Subcutaneous abdominal adipose tissue (tissue), 5 donors: Measurements from ENCODE around the gene SLC22A23.

ENCODE experiments used
- H3K27ac ChIP-seq: one replicate; pipeline ENCODE4 v1.7.0; 2013; ENCODE audit warnings: low read depth, mild to moderate bottlenecking, inconsistent platforms, low read length, moderate library complexity
- H3K27me3 ChIP-seq, 5 donors: one replicate each; pipeline ENCODE4 v1.7.0; 2013; ENCODE audit warnings: low read length in 5 of 5, inconsistent platforms in 1 of 5; ENCODE audit not compliant: control insufficient read depth in 5 of 5, insufficient read depth in 4 of 5
- H3K36me3 ChIP-seq, 5 donors: one replicate each; pipeline ENCODE4 v1.7.0; 2013; ENCODE audit warnings: low read length in 5 of 5; ENCODE audit not compliant: control insufficient read depth in 5 of 5, insufficient read depth in 5 of 5
- H3K4me1 ChIP-seq, 5 donors: one replicate each; pipeline ENCODE4 v1.7.0; 2013; ENCODE audit warnings: low read length in 5 of 5, mild to moderate bottlenecking in 3 of 5, moderate library complexity in 1 of 5; ENCODE audit not compliant: control insufficient read depth in 5 of 5, insufficient read depth in 5 of 5
- H3K4me3 ChIP-seq, 5 donors: one replicate each; pipeline ENCODE4 v1.7.0; 2013; ENCODE audit warnings: low read length in 5 of 5, low read depth in 1 of 5
- H3K9ac ChIP-seq, 5 donors: one replicate each; pipeline ENCODE4 v1.7.0; 2013; ENCODE audit warnings: low read length in 5 of 5, mild to moderate bottlenecking in 4 of 5, moderate library complexity in 3 of 5
- H3K9me3 ChIP-seq, 5 donors: one replicate each; pipeline ENCODE4 v1.7.0; 2013; ENCODE audit warnings: low read length in 5 of 5; ENCODE audit not compliant: control insufficient read depth in 5 of 5
- donor health status: healthy.
- donor health status: healthy.
- donor health status: healthy.
- donor health status: healthy.
- donor health status: healthy.

The SLC22A23 gene

DNA sequence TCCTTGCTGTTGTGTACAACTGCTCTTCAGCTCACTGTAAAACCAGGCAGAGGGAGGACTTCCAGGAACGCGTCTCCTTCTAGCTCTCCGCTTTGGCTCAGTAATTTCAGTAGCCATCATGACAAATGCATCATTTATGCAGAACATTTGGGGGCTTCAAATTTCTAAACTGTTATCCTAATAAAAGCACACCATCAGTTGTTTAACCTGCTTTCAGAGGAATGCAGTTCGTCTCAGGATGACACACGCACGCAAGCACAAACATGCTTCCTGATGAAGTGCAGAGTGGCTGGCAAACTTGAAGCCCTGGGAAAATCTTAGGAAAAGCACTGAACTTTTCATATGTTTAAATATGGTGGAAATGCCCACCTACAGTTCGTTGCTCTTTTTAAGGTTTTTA lies 24.4 kb downstream of the SLC22A23 start:
- Histone ChIP-seq H3K36me3 (peaks cover 0 to 3% (median 0%) of the 10 kb centered on the region in 5 donors), H3K9ac (no peak overlapping the region), H3K9me3 (no peaks in the 10 kb centered on the region), H3K27me3 (no peaks in the 10 kb centered on the region), H3K4me1 (peaks cover 2 to 7% (median 5%) of the 10 kb centered on the region in 5 donors), H3K4me3 (no peak overlapping the region), H3K27ac (no peak overlapping the region)

DNA sequence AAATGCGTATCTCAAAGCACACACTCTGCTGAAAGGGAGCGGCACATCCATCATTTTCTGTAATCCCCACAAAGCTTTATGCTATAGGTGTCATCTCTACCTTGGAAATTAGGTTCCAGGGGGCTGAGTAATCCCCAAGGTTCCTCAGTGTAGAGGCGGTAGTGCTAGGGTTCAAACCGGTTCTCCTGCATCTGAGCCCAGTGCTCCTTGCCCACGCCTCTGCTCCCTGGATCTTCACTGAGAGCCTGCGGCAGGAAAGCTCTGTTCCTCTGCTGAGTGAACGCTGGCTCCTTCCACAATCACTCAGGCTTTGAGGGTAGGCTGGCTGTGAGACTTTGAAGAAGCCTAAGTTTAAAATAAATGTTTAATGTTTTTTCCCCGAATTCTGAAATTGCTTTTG lies 24.9 kb downstream of the SLC22A23 start:
- no peaks in the 10 kb centered on the region for H3K27me3 ChIP-seq
- H3K9ac ChIP-seq = no peak overlapping the region
- H3K36me3 ChIP-seq = peaks cover 0 to 3% (median 0%) of the 10 kb centered on the region in 5 donors
- peaks cover 4 to 11% (median 9%) of the 10 kb centered on the region in 5 donors for H3K4me1 ChIP-seq
- H3K4me3 ChIP-seq = no peak overlapping the region
- no peaks in the 10 kb centered on the region for H3K9me3 ChIP-seq
- no peak overlapping the region for H3K27ac ChIP-seq

GRCh38 chr6:3429211-3429610 lies 27.6 kb downstream of the SLC22A23 start:
- H3K9ac ChIP-seq = no peak overlapping the region
- peaks cover 0 to 3% (median 0%) of the 10 kb centered on the region in 5 donors for H3K36me3 ChIP-seq
- peaks cover 4 to 14% (median 10%) of the 10 kb centered on the region in 5 donors for H3K4me1 ChIP-seq
- no peaks in the 10 kb centered on the region for H3K9me3 ChIP-seq
- H3K4me3 ChIP-seq = no peak overlapping the region
- no peaks in the 10 kb centered on the region for H3K27me3 ChIP-seq
- H3K27ac ChIP-seq = no peak overlapping the region

DNA sequence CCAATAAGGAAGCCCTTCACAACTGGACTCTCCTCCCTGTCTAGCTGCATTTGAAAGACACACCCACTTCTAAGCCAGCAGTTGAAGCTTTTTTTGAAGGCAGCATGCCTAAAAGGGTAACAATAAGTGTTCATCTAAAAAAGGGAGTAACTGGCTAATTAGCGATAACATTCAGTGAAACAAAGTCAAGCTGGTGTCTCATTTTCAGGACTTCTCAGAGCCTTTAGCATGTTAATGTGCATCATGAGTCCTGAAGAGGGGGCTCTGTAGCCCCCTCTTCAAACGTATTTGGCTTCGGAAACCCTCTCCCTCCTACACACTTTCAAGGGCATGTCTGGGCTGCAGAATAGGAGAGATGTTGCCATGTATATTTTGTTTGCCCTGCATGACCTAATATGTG lies 28.1 kb downstream of the SLC22A23 start:
- no peak overlapping the region for H3K4me3 ChIP-seq
- peaks cover 0 to 3% (median 0%) of the 10 kb centered on the region in 5 donors for H3K36me3 ChIP-seq
- peaks cover 4 to 14% (median 10%) of the 10 kb centered on the region in 5 donors for H3K4me1 ChIP-seq

DNA sequence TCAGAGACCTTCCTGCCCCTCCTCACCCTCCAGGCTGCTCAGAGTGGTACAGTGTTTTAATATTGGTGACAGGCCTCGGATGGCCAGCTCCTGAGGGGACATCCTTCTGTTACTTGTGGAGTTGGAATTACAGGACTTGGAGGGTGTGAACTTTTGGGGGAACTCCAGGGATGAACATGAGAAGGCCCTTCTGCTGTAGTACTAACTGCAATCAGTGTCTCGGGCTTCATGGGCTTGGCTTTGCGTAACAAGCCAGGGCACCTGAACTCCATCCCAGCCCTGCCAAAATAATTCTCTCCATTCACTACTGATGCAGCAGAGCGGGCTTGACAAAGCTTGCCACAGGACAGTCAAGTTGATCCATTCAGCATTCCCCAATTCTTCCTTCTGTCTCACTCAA lies 28.6 kb downstream of the SLC22A23 start:
- peaks cover 0 to 3% (median 0%) of the 10 kb centered on the region in 5 donors for H3K36me3 ChIP-seq
- H3K27ac ChIP-seq = no peak overlapping the region
- H3K9ac ChIP-seq = no peak overlapping the region

More for the DNA sequence above, 28.1 kb downstream of the SLC22A23 start:
- Histone ChIP-seq H3K27ac (no peak overlapping the region), H3K9me3 (no peaks in the 10 kb centered on the region), H3K27me3 (no peaks in the 10 kb centered on the region), H3K9ac (no peak overlapping the region)

GRCh38 chr6:3427687-3428085 lies 29.2 kb downstream of the SLC22A23 start:
- Histone ChIP-seq H3K4me3 (no peak overlapping the region), H3K9ac (no peak overlapping the region), H3K27ac (no peak overlapping the region), H3K9me3 (no peaks in the 10 kb centered on the region), H3K4me1 (peaks cover 4 to 14% (median 10%) of the 10 kb centered on the region in 5 donors), H3K36me3 (peaks cover 0 to 3% (median 0%) of the 10 kb centered on the region in 5 donors), H3K27me3 (no peaks in the 10 kb centered on the region)

More for the DNA sequence above, 28.6 kb downstream of the SLC22A23 start:
- Histone ChIP-seq H3K4me1 (peaks cover 4 to 14% (median 10%) of the 10 kb centered on the region in 5 donors), H3K4me3 (no peak overlapping the region), H3K9me3 (no peaks in the 10 kb centered on the region), H3K27me3 (no peaks in the 10 kb centered on the region)

GRCh38 chr6:3426927-3427686 lies 29.7 kb downstream of the SLC22A23 start:
- Histone ChIP-seq H3K4me1 (peaks cover 4 to 14% (median 10%) of the 10 kb centered on the region in 5 donors), H3K27ac (no peak overlapping the region), H3K27me3 (no peaks in the 10 kb centered on the region), H3K4me3 (no peak overlapping the region), H3K36me3 (peaks cover 0 to 3% (median 0%) of the 10 kb centered on the region in 5 donors), H3K9me3 (no peaks in the 10 kb centered on the region), H3K9ac (no peak overlapping the region)

DNA sequence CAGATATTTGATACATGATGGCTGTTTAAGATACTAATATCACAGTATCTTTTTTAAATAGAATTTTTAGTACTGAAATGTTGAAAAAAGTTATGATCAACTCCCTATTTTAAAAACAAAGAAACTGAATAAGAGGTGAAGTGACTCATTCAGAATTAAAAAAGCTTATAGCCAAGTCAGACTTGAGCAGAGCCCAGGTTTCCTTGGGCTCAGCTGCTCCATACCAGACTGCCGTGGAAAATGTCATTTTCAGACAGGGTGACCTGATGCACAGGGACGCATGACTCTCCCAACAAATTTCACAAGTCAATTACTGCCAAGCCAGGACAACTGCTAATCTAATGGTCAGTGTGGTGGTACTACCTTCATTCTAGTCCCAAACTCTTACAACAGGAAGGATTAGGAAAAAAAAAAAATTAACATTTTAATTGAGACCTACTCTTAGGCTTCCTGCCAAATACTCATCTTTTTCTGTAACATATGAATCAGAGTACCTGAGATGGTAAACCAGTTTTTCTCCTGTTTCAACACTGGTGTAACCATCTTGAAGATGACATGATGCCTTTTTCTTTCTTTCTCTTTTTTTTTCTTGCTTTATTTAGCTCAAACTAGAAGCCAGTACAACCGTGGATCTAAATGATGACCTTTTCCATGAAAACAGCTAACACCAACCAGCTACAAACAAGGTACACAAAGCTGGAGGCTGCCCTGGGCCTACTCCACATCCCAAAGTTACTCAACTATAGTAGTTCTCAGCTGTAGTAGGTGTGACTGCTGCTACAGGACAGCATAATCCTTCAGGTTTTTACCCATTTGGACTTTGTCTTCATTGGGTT lies 30.5 kb downstream of the SLC22A23 start:
- no peaks in the 10 kb centered on the region for H3K27me3 ChIP-seq
- no peaks in the 10 kb centered on the region for H3K36me3 ChIP-seq
- H3K9me3 ChIP-seq = no peaks in the 10 kb centered on the region
- H3K4me3 ChIP-seq = no peak overlapping the region
- H3K27ac ChIP-seq = no peak overlapping the region
- peaks cover 4 to 20% (median 10%) of the 10 kb centered on the region in 5 donors for H3K4me1 ChIP-seq
- H3K9ac ChIP-seq = no peak overlapping the region

- Histone ChIP-seq H3K27me3 (no peaks in the 10 kb centered on the region), H3K36me3 (no peaks in the 10 kb centered on the region), H3K27ac (no peak overlapping the region), H3K9ac (no peak overlapping the region), H3K4me1 (peaks cover 4 to 20% (median 14%) of the 10 kb centered on the region in 5 donors), H3K4me3 (no peak overlapping the region), H3K9me3 (no peaks in the 10 kb centered on the region)
Measured at GRCh38 chr6:3425574-3425973, 31.3 kb downstream of the SLC22A23 start.
